ENCODE measurements around the gene AHR.

Gene AHR

DNA sequence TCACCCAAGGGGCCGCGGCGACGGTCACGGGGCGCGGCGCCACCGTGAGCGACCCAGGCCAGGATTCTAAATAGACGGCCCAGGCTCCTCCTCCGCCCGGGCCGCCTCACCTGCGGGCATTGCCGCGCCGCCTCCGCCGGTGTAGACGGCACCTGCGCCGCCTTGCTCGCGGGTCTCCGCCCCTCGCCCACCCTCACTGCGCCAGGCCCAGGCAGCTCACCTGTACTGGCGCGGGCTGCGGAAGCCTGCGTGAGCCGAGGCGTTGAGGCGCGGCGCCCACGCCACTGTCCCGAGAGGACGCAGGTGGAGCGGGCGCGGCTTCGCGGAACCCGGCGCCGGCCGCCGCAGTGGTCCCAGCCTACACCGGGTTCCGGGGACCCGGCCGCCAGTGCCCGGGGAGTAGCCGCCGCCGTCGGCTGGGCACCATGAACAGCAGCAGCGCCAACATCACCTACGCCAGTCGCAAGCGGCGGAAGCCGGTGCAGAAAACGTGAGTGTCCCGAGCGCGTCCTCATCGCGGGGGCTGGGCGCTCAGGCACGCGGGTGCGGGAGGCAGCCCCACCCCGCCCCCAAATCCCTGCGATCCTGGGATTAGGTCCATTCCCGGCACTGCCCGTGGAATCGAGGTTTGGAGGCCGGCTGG, 509 bp downstream of the AHR start:
- DNase-seq (ENCODE audit: insufficient read length, low spot score): no peak
- FAIRE-seq: no peak
- TF ChIP-seq POLR2A (IDR thresholded peaks at IDR 0.05; ENCODE audit: low read depth, low read length): no peak

DNA sequence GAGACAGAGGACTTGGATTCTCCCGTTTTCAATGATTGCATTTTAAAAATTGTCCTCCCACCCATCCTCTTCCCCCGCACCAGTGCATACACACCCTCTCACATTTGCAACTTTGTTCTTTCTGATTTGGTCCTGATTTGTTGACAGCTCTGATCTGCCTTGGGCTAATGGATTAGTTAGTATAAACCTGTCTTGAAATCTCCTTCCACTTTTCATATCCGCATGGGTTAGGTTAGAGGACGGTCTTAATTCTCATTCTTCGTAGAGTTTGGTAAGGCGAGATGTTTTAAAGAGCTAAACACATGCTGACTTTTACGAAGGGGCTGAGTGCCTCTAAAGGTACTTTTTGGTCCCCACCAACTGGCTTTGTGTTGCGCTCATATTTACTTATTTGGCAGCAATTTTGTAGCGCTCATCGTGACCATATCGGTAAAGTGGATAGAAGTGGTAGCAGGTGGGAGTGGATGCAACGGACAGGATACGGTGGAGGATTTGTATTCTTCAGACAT, 1.1 kb downstream of the AHR start:
- DNase-seq (ENCODE audit: insufficient read length, low spot score): no peak
- peak; percentile 78 for FAIRE-seq
- TF ChIP-seq POLR2A (IDR thresholded peaks at IDR 0.05; ENCODE audit: low read depth, low read length): no peak

DNA sequence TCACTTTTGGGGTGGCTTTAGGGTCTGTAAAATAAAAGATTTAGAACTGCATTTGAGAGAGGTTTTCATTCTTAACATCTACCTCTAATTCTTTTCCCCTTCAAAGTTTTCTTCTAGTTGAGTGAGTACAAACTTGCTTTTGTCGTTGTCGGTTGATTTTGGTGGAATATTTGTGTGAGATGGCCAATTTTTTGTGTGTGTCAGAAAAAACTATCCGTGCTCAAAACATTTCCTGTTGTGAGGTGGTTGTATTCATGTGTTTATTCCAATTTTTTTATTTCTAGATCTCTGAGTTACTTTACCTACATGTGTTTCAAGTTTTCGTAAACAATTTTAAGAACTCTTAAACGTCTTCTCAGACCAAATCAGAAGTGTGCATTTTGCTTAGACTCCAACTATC, 1.6 kb downstream of the AHR start:
- FAIRE-seq: no peak
- no peak for TF ChIP-seq POLR2A (IDR thresholded peaks at IDR 0.05; ENCODE audit: low read depth, low read length)

DNA sequence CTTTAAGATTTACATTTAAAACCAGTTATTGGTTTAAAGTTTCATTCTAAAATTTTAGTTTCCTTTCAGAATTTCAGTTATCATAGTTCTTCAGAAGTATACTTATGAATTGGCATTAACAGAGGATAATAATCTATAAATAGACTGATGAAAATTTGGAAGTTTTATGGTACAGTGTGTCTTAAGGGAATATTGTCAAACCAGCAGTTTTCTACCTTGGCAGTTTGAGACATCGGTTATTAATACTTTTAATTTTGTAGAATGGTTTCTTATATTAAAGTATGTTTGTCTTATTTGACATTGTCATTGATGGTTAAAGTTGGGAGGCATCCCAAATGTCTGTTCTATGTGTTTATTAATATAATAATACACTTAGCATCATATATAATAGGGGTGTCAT, 2.0 kb downstream of the AHR start:
- TF ChIP-seq POLR2A (IDR thresholded peaks at IDR 0.05; ENCODE audit: low read depth, low read length): no peak
- FAIRE-seq: no peak
- DNase-seq (ENCODE audit: insufficient read length, low spot score): no peak

More for the DNA sequence above, 1.6 kb downstream of the AHR start:
- no peak for DNase-seq (ENCODE audit: insufficient read length, low spot score)

DNA sequence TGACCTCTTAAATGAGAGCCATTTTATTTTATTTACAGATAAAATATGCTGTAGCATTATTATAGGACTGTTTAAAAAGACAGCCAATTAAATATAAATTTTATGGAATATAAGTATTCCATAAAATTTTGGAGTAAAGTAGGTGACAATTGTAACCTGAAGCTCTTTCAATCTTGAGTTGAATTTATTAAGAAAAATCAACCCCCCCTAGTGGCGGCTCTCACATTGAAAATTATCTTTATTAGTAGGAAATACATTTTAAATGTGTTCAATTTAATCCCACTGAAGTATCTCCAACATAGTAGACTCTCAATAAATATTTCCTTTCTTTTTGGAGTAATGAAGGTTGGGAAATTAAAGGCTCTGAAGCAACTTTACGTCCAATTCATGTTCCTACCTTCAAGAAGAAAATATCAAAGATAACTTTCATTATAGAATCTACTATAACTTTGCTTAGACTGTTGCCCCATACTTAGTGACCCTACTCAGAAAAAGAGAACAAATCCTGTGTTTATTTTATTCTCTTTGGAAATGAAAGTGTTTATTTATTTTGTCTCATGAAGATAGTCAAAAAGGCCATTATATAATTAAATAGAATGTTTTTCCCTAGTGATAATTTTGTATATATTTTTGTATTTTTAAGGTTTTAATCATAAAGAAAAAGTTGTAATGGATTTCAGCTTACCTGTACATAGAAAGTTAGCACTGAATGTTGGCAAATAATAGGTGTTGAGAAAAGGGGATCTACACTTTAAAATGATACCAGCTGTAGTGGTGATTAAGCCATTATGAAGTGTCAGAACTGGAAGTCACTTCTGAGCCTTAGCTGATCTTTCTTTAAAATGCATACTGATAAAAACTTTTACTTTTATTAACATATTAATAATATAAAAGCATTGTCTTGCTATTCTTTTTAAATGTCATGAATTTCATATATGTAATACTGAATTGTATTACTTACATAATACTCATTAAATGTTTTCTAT, 3.3 kb downstream of the AHR start:
- DNase-seq (ENCODE audit: insufficient read length, low spot score) (no peak), FAIRE-seq (no peak)
- TF ChIP-seq POLR2A (IDR thresholded peaks at IDR 0.05; ENCODE audit: low read depth, low read length): no peak

DNA sequence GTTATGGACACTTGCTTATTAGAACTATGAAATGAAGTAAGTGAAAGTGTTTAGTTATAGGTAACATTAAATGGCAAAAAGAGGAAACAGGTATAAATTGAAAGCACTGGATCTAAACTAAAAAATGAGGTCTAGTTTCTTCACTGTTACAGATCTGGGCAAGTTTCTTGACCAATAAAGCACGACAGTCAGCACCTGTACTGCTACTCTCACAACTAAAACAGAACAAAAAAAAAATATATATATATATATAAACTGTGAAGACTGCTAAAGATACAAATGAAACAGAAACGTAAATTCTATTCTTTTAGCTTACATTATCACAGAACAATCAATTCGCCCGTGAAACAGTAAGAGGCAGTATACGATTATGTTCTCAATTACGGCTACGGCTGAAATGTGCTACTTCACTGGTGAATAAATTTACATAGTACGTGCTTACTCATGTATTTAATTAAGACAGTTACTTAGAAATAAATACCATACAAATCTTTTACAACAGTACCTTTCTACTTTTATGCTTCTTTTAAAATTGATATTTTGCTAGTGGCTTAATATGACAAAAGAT, 4.2 kb downstream of the AHR start:
- no peak for DNase-seq (ENCODE audit: insufficient read length, low spot score)
- FAIRE-seq: no peak
- TF ChIP-seq POLR2A (IDR thresholded peaks at IDR 0.05; ENCODE audit: low read depth, low read length): no peak

DNA sequence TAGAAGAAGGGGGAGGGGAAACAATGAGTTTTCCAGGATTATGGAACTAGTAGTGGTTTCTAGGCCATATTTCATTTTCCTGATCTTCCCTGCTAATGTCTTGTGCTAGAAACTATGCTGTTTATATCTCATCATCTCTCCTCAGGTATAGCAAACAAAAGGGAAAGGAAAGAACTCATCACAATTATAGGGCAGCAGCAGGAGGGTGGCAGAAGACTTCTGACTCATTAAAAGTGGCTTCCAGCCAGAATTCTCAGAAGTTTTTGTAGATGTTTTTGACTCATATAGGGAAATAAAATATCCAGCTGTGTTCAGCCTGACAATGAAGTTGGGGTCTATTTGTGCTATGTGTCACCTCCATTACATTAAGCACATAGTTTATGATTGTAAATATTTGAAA, 6.5 kb downstream of the AHR start:
- FAIRE-seq (peak; percentile 99), DNase-seq (ENCODE audit: insufficient read length, low spot score) (peak; percentile 64)
- TF ChIP-seq POLR2A (IDR thresholded peaks at IDR 0.05; ENCODE audit: low read depth, low read length): no peak

DNA sequence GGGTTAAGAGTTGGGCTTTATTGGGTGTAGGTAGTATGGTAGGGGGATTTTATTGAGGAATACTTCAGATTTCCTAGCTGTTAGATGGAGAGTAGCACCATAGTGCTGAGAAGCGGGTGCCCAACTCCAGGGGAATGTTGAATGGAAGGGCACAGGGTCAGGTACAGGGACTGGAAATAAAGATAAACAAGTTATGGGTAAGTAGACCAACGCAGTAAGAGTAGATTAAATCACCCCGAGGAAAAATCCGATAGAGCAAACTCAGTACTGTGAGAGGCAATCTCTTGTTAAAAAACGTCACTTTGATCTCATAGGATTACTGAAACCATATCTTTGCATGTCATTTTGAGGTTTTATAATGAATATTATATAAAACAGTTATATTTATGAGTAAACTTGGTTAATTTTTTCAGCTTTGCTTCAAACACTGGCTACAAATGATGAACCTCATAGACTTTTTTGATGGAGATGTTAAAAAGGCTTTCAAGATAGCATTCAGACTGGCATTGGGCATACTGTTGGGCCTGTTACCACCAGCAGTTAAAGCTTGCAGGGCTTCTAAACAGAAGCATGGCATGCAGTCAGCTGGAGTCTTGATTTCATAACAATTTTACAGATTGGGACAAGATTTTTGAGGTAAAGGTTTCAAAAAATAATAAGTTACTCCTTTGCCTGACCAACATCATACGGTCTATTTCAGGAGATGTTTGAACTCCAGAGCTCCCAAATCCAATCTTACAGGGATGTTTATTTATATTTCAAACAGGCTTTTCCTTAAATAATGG, 7.1 kb downstream of the AHR start:
- TF ChIP-seq POLR2A (IDR thresholded peaks at IDR 0.05; ENCODE audit: low read depth, low read length): no peak
- DNase-seq (ENCODE audit: insufficient read length, low spot score): no peak
- no peak for FAIRE-seq

DNA sequence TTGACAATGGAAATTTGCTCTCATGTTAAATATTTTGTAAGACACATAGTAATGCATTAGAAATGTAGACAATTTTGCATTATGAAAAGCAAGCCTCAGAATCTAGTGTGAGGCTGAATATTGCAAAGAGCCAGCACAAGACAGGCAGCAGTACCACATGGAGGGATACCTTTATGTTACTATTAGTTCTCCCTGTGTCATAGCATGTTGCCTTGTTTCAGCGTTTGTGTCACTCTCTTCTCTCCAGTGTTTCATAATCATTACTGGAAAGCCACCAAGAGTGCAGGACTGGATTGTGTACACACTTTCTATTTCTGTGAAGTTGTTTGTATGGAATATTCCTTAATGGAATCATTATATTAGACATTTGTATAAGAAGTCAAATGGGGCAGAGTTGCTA, 8.5 kb downstream of the AHR start:
- FAIRE-seq (no peak), DNase-seq (ENCODE audit: insufficient read length, low spot score) (no peak)
- TF ChIP-seq POLR2A (IDR thresholded peaks at IDR 0.05; ENCODE audit: low read depth, low read length): no peak

DNA sequence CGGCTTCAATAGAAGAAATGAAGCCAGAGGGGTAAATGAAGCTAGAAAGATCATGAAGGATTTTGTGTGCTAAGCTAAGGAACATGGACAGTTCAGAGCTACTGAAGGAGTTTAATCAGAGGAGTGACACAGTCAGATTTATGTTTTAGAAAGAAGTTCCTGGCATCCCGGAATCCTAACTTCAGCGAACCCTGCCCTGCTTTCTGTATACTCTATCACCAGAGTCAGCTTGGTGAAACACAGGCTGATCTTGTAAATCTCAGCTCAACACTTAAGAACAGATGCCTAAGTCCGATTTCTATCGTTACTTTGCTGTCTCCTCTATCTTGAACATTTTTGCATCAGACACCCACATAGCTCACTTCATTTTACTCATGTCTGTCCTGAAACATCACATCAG, 9.1 kb downstream of the AHR start:
- no peak for TF ChIP-seq POLR2A (IDR thresholded peaks at IDR 0.05; ENCODE audit: low read depth, low read length)
- DNase-seq (ENCODE audit: insufficient read length, low spot score) (no peak), FAIRE-seq (no peak)

DNA sequence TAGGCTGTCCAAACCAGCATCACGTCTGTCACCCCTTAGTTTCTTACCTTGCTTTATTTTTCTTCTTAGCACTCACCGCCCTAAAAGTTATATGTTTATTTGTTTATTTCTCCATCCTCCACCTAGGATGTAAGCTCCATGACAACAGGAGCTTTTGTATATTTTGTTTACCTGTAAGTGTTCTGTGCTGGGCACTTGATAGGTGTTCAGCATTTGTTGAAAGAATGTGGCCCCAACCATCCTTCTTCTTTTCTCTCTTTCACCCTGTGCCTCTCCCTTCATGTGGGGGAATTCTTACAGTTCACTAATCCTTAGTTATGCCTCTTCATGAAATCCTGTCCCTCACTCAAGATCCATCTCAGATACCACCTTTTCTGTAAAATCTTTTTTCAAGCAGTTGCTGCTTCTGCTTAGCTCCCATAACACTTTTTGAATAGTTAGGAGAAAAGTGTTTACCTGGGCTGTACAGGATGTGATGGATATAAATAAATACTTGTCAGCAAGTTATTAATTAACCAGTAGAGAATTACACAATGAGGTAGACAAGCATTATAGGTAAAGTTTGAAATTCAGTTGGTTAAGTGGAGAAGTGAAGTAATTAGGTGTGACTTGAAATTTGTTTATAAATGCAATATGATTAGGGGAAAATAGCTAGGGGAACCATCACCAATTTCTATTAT, 9.7 kb downstream of the AHR start:
- FAIRE-seq: no peak
- DNase-seq (ENCODE audit: insufficient read length, low spot score): no peak
- TF ChIP-seq POLR2A (IDR thresholded peaks at IDR 0.05; ENCODE audit: low read depth, low read length): no peak

DNA sequence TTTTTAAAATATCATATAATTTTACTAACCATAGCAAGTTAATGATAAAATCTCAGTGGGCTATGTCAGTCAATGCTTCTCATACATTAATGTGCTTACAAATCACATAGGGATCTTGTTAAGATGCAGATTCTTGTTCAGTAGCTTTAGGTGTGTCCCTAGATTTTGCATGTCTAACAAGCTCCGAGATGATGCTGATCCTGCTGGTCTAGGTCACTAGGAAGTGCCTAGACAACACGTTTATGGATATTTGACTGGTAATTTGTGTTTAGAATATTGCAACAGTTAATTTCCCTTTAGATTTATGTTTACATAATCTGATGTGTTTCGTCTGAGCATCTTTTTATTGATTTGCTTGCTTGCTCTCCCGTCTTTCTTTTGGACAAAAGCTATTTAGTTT, 12.7 kb downstream of the AHR start:
- no peak for DNase-seq (ENCODE audit: insufficient read length, low spot score)
- no peak for TF ChIP-seq POLR2A (IDR thresholded peaks at IDR 0.05; ENCODE audit: low read depth, low read length)
- FAIRE-seq: peak; percentile 50

DNA sequence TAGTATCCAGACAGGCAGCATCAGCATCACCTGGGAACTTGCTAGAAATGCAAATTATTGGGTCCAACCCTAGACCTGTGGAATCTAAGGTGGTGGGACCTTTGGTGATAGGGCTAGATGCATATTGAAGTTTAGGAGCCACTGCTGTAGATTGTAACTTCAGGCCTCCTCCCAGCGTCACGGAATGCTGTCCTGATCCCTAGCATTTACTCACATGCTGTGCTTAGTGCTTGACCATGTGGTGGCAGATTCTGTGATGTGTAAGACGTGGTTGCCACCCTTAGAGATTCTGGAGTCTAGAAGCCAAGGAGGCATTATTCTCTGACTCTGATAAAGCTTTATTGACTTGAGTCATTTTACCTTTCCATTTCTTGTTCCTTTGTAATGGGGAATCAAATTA, 13.5 kb downstream of the AHR start:
- no peak for TF ChIP-seq POLR2A (IDR thresholded peaks at IDR 0.05; ENCODE audit: low read depth, low read length)
- FAIRE-seq (peak; percentile 75), DNase-seq (ENCODE audit: insufficient read length, low spot score) (no peak)
